Left forelimb (tissue), 1 donor: ENCODE results near the gene EVA1B.

Source experiments
- DNase-seq: peaks from one replicate; pipeline ENCODE4 v3.0.0-alpha.2; 2018; ENCODE audit warnings: low spot score

Gene EVA1B

DNA sequence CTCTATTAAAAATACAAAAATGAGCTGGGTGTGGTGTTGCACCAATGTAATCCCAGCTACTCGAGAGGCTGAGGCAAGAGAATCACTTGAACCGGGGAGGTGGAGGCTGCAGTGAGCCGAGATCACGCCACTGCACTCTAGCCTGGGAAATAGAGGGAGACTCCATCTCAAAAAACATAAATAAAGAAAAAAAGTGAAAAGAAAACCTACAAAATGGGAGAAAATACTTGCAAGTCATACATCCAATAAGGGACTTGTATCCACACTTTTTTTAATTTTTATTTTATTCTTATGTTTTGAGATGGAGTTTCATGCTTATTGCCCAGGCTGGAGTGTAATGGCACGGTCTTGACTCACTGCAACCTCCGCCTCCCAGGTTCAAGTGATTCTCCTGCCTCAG is 46.8 kb downstream of the EVA1B start:
- DNase-seq = no peak

DNA sequence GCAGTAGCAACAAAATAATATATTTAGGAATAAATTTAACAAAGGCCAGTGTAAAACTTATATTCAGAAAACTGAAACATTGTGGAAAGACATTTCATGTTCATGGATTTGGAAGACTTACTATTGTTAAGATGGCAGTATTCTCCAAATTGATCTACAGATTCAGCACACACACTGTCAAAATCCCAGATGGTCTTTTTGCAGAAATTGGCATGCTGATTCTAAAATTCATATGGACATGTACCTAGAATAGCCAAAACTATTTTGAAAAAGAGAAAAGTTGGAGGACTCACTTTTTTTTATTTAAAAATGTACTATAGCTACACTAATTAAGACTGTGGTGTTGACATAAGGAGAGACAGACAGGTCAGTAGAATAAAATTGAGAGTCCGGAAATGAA is 49.2 kb downstream of the EVA1B start:
- DNase-seq = no peak

- no peak for DNase-seq
These were observed 50.4 kb downstream of the EVA1B start for GRCh38 chr1:36273024-36273423.
